GM19099 (cell line): Measurements from ENCODE around the gene GPR27.

Experiments
- POLR2A ChIP-seq: IDR thresholded peaks from 3 replicates; pipeline ENCODE4 v1.6.1; 2011; ENCODE audit warnings: low read depth; ENCODE audit not compliant: insufficient read length; ENCODE audit errors: extremely low read depth

GPR27 gene

DNA sequence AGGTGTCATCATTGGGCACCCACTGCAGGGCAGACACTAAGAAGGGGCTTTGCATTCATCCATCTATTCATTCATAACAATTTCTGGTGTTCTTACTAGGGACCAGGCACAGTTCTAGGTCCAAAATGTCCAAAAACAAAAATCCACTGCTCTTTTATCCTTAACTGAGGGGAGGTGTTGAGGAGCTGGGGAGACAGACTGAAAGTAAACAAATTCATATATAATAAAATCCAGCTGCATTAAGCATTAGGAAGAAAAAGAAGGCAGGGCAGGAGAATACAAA is 29.5 kb upstream of the GPR27 start:
- TF ChIP-seq POLR2A = no peak

- TF ChIP-seq POLR2A = no peak
Measured at GRCh38 chr3:71724584-71725270, 28.9 kb upstream of the GPR27 start.

GRCh38 chr3:71725271-71725991 is 28.2 kb upstream of the GPR27 start, which contains the start of gene EIF4E3:
Gene EIF4E3, minus strand, starts transcription at chr3:71725402. Its CDS starts 35 bp downstream, at chr3:71725367.
- TF ChIP-seq POLR2A = no peak

DNA sequence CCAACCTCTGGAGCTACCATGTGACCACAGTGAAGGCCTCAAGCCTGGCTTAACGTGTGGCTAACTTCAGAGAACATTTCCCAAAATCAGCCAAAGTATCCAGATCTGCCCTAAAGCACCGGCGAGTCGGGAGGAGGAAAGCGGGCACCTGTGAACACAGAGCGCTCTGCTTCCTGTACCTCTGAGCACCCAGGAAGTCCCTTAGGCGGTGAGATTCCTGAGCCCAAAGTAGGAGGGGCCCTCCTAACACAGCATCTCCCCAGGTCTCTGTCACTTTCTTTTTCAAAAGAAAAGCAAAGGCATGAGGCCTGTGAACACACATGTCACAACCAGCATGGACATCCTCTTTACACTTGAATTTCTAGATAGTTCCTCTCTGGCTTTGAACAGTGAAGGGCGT is 27.5 kb upstream of the GPR27 start:
- TF ChIP-seq POLR2A = no peak

DNA sequence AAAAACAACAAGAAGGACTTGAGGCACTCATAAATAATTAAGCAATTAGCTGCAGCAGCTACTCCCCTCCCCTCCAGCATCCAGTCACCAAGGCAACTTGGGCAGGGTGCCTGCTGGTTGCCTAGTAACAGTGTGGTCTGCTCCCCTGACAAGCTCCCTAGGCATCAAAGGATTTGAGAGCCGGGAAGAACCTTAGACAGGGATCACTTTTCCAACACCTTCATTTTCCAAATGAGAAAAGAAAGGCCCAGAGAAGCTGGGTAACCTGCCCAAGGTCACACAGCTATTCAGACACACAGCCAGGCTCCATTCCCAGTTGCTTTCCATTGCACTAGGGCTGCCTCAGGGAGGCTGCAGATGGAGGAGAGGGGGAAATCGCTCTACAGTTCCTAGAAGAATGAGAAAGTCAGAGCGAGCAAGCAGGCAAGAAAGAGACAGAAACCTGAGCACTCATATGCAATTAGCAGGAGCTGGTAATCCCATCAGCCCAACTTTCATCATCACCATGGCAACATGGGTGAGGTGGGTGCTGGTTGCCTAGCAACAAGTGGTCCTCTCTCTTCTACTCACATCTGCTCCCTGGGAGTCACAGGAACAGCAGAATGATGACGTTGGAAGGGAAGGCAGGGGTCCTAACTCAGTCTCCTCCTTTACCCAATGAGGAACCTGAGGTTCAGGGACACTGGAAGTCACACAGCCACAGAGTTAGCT is 24.9 kb upstream of the GPR27 start:
- TF ChIP-seq POLR2A = no peak

- no peak for TF ChIP-seq POLR2A
Measured at GRCh38 chr3:71732637-71733036, 21.0 kb upstream of the GPR27 start.

GRCh38 chr3:71733319-71733718 is 20.3 kb upstream of the GPR27 start:
- no peak for TF ChIP-seq POLR2A

GRCh38 chr3:71734881-71735280 is 18.8 kb upstream of the GPR27 start:
- TF ChIP-seq POLR2A = no peak

DNA sequence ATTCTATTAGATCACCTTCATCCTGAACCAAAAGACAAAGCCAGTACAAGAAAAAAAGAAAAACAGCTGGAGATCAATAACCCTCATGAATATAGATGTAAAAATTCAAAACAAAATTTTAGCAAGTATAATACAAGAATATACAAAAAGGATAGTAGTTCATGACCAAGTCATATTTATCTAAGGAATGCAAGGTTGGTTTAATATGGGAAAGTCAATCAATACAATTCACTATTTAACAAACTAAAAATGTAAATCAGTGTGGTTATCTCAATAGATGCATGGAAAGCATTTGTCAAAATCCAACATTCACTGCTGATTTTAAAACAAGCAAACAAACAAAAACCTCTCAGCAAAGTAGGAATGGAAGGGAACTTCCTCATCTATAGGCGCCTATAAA is 11.0 kb upstream of the GPR27 start:
- TF ChIP-seq POLR2A = no peak

DNA sequence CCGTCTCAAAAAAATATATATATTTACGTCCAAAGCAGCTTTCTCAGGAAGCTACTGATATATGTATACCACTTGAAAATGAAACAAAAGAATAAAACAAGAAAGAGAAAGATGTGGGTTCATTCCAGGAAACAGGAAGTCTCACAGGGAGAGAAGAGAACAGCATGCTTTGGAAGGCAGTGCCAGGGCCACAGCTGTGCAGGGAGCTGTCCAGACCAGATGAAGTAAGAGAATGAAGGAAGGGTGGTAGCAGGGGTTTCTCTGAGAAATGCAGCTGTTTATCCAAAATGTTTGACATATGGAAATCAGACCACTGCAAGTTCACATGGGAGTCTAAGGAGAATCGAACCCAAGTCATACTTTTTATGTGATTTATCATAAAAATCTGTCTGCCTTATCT is 8.9 kb upstream of the GPR27 start:
- no peak for TF ChIP-seq POLR2A

DNA sequence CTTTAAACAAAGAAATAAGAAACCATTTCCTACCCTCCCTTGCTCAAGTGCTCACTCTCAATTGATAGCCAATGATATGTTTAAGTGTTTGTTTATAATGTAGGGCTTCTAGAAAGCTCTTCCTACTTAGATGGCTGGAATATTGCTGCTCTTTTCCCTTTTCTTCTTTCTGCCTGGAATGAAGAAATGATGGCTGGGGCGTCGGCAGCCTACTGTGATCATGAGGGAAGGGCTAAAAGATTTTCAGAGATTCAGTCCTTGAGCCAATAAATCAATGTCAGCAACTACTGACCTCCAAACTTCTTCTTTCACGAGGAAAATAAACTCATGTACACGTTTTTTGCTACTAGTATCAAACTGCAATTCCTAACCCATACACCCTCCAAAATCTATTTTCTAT is 2.1 kb upstream of the GPR27 start:
- TF ChIP-seq POLR2A = no peak

DNA sequence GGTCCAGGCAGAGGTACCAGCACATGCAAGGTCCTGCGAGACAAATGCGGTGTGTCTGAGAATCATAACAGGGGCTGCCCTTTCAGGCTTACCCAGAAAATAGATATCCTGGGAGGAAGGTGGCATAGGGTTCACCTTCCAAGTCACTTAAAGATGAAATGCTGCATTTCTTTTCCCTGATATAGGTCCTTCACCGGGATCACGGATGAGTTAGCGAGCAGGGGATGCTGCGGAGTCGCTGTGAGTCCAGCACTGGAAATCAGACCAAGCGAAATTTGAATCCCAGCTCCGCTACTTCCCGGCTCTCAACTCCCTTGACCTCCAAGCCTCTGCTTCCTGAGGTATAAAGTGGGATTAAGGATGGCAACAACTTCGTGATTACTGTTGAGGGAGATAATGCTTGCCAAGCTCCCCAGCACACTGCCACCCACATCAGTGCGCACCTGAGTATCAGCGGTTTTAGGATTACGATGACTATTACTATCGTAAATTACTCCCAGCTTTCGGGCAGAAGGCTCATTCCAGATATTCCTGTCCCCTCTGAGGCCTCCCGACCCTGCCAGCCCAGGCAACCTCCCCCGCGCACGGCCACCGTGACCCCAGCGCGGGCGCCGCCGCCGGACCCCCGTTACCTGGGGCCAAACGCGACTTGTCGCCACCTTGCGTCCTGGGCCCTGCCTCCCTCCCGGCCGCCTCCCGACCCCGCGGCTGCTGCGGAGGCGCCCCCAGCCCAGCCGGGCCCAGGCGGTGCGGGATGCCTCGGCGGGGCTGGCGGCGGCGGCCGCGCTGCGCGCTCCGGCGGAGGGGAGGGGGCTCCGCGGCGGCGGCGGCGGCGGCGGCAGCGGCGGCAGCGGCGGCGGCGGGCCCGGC is 589 bp upstream of the GPR27 start:
- no peak for TF ChIP-seq POLR2A

DNA sequence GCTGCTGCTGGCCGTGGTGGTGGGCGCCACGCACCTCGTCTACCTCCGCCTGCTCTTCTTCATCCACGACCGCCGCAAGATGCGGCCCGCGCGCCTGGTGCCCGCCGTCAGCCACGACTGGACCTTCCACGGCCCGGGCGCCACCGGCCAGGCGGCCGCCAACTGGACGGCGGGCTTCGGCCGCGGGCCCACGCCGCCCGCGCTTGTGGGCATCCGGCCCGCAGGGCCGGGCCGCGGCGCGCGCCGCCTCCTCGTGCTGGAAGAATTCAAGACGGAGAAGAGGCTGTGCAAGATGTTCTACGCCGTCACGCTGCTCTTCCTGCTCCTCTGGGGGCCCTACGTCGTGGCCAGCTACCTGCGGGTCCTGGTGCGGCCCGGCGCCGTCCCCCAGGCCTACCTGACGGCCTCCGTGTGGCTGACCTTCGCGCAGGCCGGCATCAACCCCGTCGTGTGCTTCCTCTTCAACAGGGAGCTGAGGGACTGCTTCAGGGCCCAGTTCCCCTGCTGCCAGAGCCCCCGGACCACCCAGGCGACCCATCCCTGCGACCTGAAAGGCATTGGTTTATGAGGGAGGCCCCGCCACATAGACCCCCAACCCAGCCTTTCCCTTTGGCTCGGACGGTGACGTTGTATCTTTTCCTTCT is 1.1 kb downstream of the GPR27 start:
- TF ChIP-seq POLR2A = no peak

DNA sequence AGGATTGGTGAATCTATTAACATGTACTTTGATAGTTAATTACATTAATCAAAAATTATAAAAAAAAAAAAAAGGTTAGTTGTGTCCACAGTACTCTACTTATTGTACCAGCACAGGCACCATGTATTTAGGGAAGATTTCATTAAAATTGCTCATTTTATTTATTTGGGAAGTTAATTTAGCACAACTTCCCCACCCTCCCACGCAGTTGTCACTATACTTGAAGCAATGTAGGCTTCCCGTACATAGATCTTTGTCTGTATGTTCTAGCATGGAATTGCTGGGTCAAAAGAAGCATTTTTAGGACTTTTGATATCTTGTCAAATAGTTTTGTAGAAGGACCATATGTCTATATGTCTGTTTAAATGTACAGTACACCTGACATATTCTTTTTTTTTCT is 4.4 kb downstream of the GPR27 start:
- TF ChIP-seq POLR2A = no peak

DNA sequence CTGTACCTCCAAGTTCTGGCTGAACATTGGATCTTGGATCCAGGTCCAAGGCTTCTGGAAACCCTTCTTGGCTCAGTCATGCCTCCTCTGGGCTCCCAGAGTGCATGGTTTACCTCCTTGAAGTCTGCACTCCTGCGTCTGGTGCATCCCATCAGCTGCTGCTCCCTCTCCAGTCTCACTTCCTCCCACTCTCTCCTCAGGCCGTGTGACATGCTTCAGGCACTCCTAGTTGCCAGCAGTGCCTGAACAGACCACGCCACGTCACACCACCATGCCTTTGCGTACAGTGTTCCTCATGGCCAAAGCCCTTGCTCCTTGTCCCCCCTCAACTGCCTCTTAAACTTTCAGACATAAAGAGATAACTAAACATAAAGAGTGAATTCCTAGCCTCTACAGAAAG is 5.7 kb downstream of the GPR27 start:
- TF ChIP-seq POLR2A = no peak
